HCT116 (cell line): Measurements from ENCODE around the gene SMAD9. TPM values are rescaled to one million over a fixed set of nuclear protein-coding genes. Genes with fewer than 3 reads are reported as not detected.

Experiments
- ATAC-seq: fragments of 200-7000 bp; cut with Tn5 transposase; 2 replicates; pipeline ENCODE4 v1.9.1; 2020; ENCODE audit warnings: mild to moderate bottlenecking, moderate library complexity
- BruUV-seq: library from RNA; stranded (reverse); fragments of 400-500 nt; replicated peaks from 2 replicates; lab custom pipeline; 2021; lab: Mats Ljungman, UMichigan
- CTCF ChIA-PET: fragments of 300-600 bp; sonication (Branson Sonifier 250); formaldehyde crosslinking; loops from one replicate; lab custom pipeline; 2021; ENCODE audit warnings: antibody characterized with exemption; lab: Charles Lee
- POLR2A ChIA-PET: fragments of 300-600, 350-600 bp; sonication (Branson Sonifier 250); formaldehyde crosslinking; loops from one replicate; lab custom pipeline; 2021; ENCODE audit warnings: antibody characterized with exemption; lab: Charles Lee
- RAD21 ChIA-PET, 2 experiments: fragments of 300-600 bp; sonication (Branson Sonifier 250); formaldehyde crosslinking; loops; one replicate each; lab custom pipeline; 2023; ENCODE audit warnings: low total read pairs in 2 of 2; ENCODE audit not compliant: uncharacterized antibody in 2 of 2, unreplicated experiment in 2 of 2, low non-redundant PET in 1 of 2; lab: Charles Lee
- DNase-seq: peaks from one replicate; pipeline ENCODE4 v3.0.0-alpha.2; 2010; ENCODE audit warnings: low read depth, low spot score
- H2AFZ ChIP-seq: fragments of 200-600 bp; shearing (Covaris generic), sonication (generic); 2 replicates; pipeline ENCODE4 v1.6.1; 2017; ENCODE audit warnings: low read depth, mixed run types, mixed read lengths, antibody characterized with exemption, low read length; ENCODE audit not compliant: poor library complexity, severe bottlenecking
- H3K27ac ChIP-seq: 2 replicates; pipeline ENCODE4 v1.5.1; 2012; ENCODE audit warnings: low read depth, low read length
- H3K27me3 ChIP-seq: fragments of 200-600 bp; sonication (generic); 2 replicates; pipeline ENCODE4 v1.6.1; 2016; ENCODE audit warnings: mixed run types, low read length, mixed read lengths; ENCODE audit not compliant: insufficient read depth
- H3K36me3 ChIP-seq, 2 experiments: fragments of 200-500 bp in 1 of 2; fragments of 200-600 bp in 1 of 2; sonication (Bioruptor generic) in 1 of 2; sonication (generic) in 1 of 2; 2 replicates each; pipeline versions ENCODE4 v1.5.1 to v1.6.1; 2014 to 2016; ENCODE audit warnings: low read length in 2 of 2, inconsistent platforms in 1 of 2, mixed read lengths in 1 of 2, mixed run types in 1 of 2; ENCODE audit not compliant: insufficient read depth in 2 of 2, control insufficient read depth in 1 of 2
- H3K4me1 ChIP-seq, 2 experiments: fragments of 200-600 bp in 1 of 2; sonication (generic) in 1 of 2; 2 replicates each; pipeline versions ENCODE4 v1.5.1 to v1.6.1; 2012 to 2017; ENCODE audit warnings: low read length in 2 of 2, inconsistent platforms in 1 of 2, mild to moderate bottlenecking in 1 of 2, mixed read lengths in 1 of 2, mixed run types in 1 of 2, moderate library complexity in 1 of 2; ENCODE audit not compliant: insufficient read depth in 2 of 2, control insufficient read depth in 1 of 2
- H3K4me2 ChIP-seq: fragments of 200-600 bp; sonication (generic); 2 replicates; pipeline ENCODE4 v1.6.1; 2017; ENCODE audit warnings: mixed run types, low read length, mixed read lengths
- H3K4me3 ChIP-seq, 2 experiments: fragments of 200-600 bp in 1 of 2; sonication (generic) in 1 of 2; replicated peaks in 1 of 2; 2 replicates each; pipeline ENCODE4 v1.5.1; 2011 to 2016; ENCODE audit warnings: low read length in 2 of 2, control low read depth in 1 of 2, low read depth in 1 of 2, mild to moderate bottlenecking in 1 of 2, mixed read lengths in 1 of 2, mixed run types in 1 of 2
- H3K79me2 ChIP-seq: fragments of 200-600 bp; sonication (generic); 2 replicates; pipeline ENCODE4 v1.6.1; 2017; ENCODE audit warnings: mild to moderate bottlenecking, mixed run types, low read length, moderate library complexity, mixed read lengths; ENCODE audit not compliant: insufficient read depth
- H3K9ac ChIP-seq: fragments of 200-600 bp; sonication (generic); 2 replicates; pipeline ENCODE4 v1.6.1; 2016; ENCODE audit warnings: low read length, mixed read lengths
- H3K9me2 ChIP-seq: fragments of 200-600 bp; sonication (generic), shearing (Covaris generic); 2 replicates; pipeline ENCODE4 v1.6.1; 2017; ENCODE audit warnings: mixed run types, mild to moderate bottlenecking, moderate library complexity; ENCODE audit not compliant: insufficient read depth
- H3K9me3 ChIP-seq, 2 experiments: fragments of 200-500 bp in 1 of 2; fragments of 200-600 bp in 1 of 2; sonication (Bioruptor generic) in 1 of 2; sonication (generic) in 1 of 2; 2 replicates each; pipeline ENCODE4 v1.6.1; 2014 to 2017; ENCODE audit warnings: low read length in 2 of 2, mixed read lengths in 2 of 2, inconsistent platforms in 1 of 2, low read depth in 1 of 2, mild to moderate bottlenecking in 1 of 2, mixed run types in 1 of 2, moderate library complexity in 1 of 2; ENCODE audit not compliant: control insufficient read depth in 1 of 2, insufficient read depth in 1 of 2
- H4K20me1 ChIP-seq: fragments of 200-600 bp; sonication (generic), shearing (Covaris generic); 2 replicates; pipeline ENCODE4 v1.6.1; 2017; ENCODE audit warnings: mixed run types, mild to moderate bottlenecking, moderate library complexity; ENCODE audit not compliant: insufficient read depth
- ATF3 ChIP-seq: IDR thresholded peaks from 2 replicates; pipeline ENCODE4 v1.6.1; 2012
- CBX3 ChIP-seq: IDR thresholded peaks from 2 replicates; pipeline ENCODE4 v1.6.1; 2012; ENCODE audit warnings: low read depth
- CTCF ChIP-seq, 3 experiments: fragments of 200-600 bp in 1 of 3; sonication (generic) in 1 of 3; IDR thresholded peaks in 2 of 3; conservative IDR thresholded peaks in 1 of 3; 2 replicates each; pipeline ENCODE4 v1.5.1; 2012 to 2017; ENCODE audit warnings: low read depth in 2 of 3, low read length in 2 of 3, antibody characterized with exemption in 1 of 3, borderline replicate concordance in 1 of 3, control low read depth in 1 of 3, mild to moderate bottlenecking in 1 of 3, mixed read lengths in 1 of 3, mixed run types in 1 of 3, moderate library complexity in 1 of 3; ENCODE audit not compliant: insufficient read depth in 1 of 3
- FOSL1 ChIP-seq: IDR thresholded peaks from 2 replicates; pipeline ENCODE4 v1.6.1; 2012; ENCODE audit warnings: low read depth
- JUND ChIP-seq: IDR thresholded peaks from 2 replicates; pipeline ENCODE4 v1.6.1; 2012
- RAD21 ChIP-seq: IDR thresholded peaks from 2 replicates; pipeline ENCODE4 v1.6.1; 2012; ENCODE audit warnings: low read depth, mild to moderate bottlenecking
- REST ChIP-seq: IDR thresholded peaks from 2 replicates; pipeline ENCODE4 v1.6.1; 2012; ENCODE audit warnings: low read depth
- SIN3A ChIP-seq: IDR thresholded peaks from 2 replicates; pipeline ENCODE4 v1.6.1; 2012; ENCODE audit warnings: low read depth
- SRF ChIP-seq: IDR thresholded peaks from 2 replicates; pipeline ENCODE4 v1.6.1; 2012; ENCODE audit warnings: low read depth
- TCF7L2 ChIP-seq: IDR thresholded peaks from 2 replicates; pipeline ENCODE4 v1.7.0; 2011; ENCODE audit warnings: borderline replicate concordance, inconsistent platforms; ENCODE audit not compliant: insufficient read depth, insufficient read length; ENCODE audit errors: extremely low read depth
- YY1 ChIP-seq: IDR thresholded peaks from 2 replicates; pipeline ENCODE4 v1.6.1; 2011; ENCODE audit warnings: low read length, low read depth, moderate library complexity, mild to moderate bottlenecking; ENCODE audit not compliant: insufficient replicate concordance; ENCODE audit errors: extremely low read depth
- ZBTB33 ChIP-seq: IDR thresholded peaks from 2 replicates; pipeline ENCODE4 v1.6.1; 2011; ENCODE audit warnings: mild to moderate bottlenecking, low read length, moderate library complexity; ENCODE audit not compliant: insufficient replicate concordance; ENCODE audit errors: extremely low read depth
- ZFX ChIP-seq: fragments of 450-650 bp; IDR thresholded peaks from 2 replicates; pipeline ENCODE4 v1.6.1; 2017
- ZNF274 ChIP-seq: fragments of 200-500 bp; sonication (Bioruptor generic); IDR thresholded peaks from 2 replicates; pipeline ENCODE4 v1.6.1; 2014; ENCODE audit warnings: mild to moderate bottlenecking, low read depth, low read length, inconsistent platforms
- intact Hi-C: fragments of 100-400 bp; cut with micrococcal nuclease; formaldehyde crosslinking; loops from 2 replicates; pipeline ENCODE4 v1.10.0; 2022
- total RNA-seq: library from RNA; stranded (reverse); gene quantifications from one replicate; pipeline ENCODE4 v1.2.1, GENCODE V29; 2021; ENCODE audit not compliant: unreplicated experiment

SMAD9 gene
- total RNA-seq, 1 experiment from 2014 or later = 4.3 TPM

- no peak for TF ChIP-seq ATF3
- no peak for TF ChIP-seq YY1
- TF ChIP-seq FOSL1 = no peak
- no peak for TF ChIP-seq JUND
- TF ChIP-seq ZFX = no peak
- no peak for TF ChIP-seq SRF
These were observed 46.4 kb upstream of the SMAD9 start (continued) for GRCh38 chr13:36966404-36966803.

- H3K79me2 ChIP-seq = no peaks in the 10 kb centered on the region
- peaks cover 0 to 14% of the 10 kb centered on the region in 2 experiments; a peak in 2 of 4 replicates for H3K4me1 ChIP-seq
- DNase-seq (peak; percentile 15), ATAC-seq (peak; percentile 54; the same call in 1 of the 2 replicates)
- ChIA-PET RAD21 (no interaction called here), CTCF (no interaction called here), POLR2A (no interaction called here)
- H3K9me3 ChIP-seq = no peaks in the 10 kb centered on the region
- no peak overlapping the region for H3K4me3 ChIP-seq
- 0 out of 2 replicates have a peak overlapping the region, but pooled peaks have one; percentile 4 for H3K9ac ChIP-seq
- no peaks in the 10 kb centered on the region for H4K20me1 ChIP-seq
- H3K9me2 ChIP-seq = no peaks in the 10 kb centered on the region
- TF ChIP-seq FOSL1 = peak; percentile 66
- TF ChIP-seq CTCF (IDR thresholded peaks at IDR 0.05 in 2 of 3, conservative IDR thresholded peaks at IDR 0.05 in 1 of 3; ENCODE audit: borderline replicate concordance in 1 of 3, insufficient read depth in 1 of 3, low read depth in 2 of 3, low read length in 2 of 3) = no peak
- TF ChIP-seq TCF7L2 = no peak
- TF ChIP-seq CBX3 = no peak
- no peak for TF ChIP-seq SRF
- TF ChIP-seq SIN3A = no peak
- TF ChIP-seq ZNF274 = no peak
- TF ChIP-seq ZBTB33 = no peak
- no peak for TF ChIP-seq RAD21
- no peak for TF ChIP-seq REST
- peak; percentile 51; the same call in 1 of the 2 replicates for TF ChIP-seq JUND
- TF ChIP-seq ATF3 = no peak
- TF ChIP-seq YY1 = no peak
- intact Hi-C loops = loop anchor here (5.0 kb wide), 1 partner anchor 668 kb away; the partner anchor contains the start of gene CCDC169
- no peaks in the 10 kb centered on the region for H3K27me3 ChIP-seq
- no peak overlapping the region for H2AFZ ChIP-seq
- H3K27ac ChIP-seq = no peak overlapping the region
- peak overlapping the region; percentile 44 for H3K4me2 ChIP-seq
- peaks cover 17 to 29% of the 10 kb centered on the region in 2 experiments for H3K36me3 ChIP-seq
- no TSS peak for BruUV-seq
These were observed 45.7 kb upstream of the SMAD9 start for GRCh38 chr13:36965767-36966166.
